GM19023 (cell line): ENCODE measurements around the gene PEAR1.

Experiments used
- ATAC-seq: cut with Tn5 transposase; IDR thresholded peaks from one replicate; pipeline ENCODE4 v1.9.1; 2021; ENCODE audit warnings: mild to moderate bottlenecking, moderate library complexity; ENCODE audit not compliant: unreplicated experiment

The PEAR1 gene, protein sequence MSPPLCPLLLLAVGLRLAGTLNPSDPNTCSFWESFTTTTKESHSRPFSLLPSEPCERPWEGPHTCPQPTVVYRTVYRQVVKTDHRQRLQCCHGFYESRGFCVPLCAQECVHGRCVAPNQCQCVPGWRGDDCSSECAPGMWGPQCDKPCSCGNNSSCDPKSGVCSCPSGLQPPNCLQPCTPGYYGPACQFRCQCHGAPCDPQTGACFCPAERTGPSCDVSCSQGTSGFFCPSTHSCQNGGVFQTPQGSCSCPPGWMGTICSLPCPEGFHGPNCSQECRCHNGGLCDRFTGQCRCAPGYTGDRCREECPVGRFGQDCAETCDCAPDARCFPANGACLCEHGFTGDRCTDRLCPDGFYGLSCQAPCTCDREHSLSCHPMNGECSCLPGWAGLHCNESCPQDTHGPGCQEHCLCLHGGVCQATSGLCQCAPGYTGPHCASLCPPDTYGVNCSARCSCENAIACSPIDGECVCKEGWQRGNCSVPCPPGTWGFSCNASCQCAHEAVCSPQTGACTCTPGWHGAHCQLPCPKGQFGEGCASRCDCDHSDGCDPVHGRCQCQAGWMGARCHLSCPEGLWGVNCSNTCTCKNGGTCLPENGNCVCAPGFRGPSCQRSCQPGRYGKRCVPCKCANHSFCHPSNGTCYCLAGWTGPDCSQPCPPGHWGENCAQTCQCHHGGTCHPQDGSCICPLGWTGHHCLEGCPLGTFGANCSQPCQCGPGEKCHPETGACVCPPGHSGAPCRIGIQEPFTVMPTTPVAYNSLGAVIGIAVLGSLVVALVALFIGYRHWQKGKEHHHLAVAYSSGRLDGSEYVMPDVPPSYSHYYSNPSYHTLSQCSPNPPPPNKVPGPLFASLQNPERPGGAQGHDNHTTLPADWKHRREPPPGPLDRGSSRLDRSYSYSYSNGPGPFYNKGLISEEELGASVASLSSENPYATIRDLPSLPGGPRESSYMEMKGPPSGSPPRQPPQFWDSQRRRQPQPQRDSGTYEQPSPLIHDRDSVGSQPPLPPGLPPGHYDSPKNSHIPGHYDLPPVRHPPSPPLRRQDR

DNA sequence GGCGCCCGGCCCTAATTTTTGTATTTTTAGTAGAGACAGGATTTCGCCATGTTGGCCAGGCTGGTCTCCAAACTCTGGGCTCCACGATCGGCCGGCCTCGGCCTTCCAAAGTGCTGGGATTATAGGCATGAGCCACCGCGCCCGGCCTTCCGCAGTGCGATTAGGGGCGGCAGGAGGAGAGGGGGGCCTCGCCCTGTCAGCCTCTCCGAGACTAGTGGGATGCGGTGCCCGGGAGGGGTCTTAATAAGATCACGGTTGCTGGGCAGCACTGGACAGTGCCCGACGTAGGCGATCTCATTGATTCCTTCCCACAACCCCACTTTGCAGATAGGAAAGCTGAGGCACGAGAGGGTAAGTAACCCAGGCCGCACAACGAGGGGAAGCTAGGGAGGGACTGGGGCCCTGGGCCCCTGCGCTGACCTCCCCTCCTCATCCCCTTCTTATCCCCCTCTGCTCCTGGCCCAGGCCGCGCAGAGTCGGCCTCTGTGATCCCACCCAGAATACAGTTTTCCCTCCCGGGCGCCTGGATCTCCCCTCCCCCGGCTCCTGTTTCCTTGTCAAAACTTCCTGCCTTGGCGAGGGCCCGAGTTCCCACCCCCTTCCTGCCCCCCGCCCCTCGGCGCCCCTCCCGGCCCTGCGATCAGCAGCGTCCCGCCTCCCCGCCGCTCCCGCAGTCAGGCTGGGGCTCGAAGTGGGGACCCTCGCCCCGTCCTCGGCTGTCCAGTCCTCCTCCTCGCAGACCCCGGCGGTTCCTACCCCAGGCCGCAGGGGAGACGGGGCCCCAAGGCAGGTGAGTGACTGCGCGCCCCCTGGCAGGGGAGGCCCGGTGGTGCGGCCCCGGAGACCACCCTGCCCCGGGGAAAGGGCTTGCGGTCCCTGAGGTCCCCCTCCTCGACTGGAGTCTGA, at the start of gene PEAR1:
TSS of gene PEAR1 (plus strand) at position 671 of the 906 bp plus-strand sequence. CDS start 10,209 bp downstream, outside the sequence.
- no peak for ATAC-seq

DNA sequence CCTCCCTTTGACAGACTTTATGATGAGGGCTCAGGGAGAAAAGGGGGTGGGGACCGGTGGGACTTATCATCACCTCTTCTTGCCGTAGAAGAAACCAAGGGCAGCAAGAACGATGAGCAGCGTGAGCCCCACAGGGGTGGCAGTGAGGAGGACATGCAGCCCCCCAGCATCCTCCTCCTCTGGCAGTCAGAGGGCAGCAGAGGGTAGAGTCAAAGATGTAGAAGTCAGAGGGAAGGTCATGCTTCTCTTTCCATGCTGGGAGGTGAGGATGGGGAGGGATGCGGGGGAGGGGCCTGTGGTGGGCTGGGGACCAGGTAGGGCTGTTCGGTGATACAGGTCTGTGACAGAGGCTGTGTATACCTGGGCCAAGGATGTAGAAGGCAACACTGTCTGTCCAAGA, 49.4 kb upstream of the PEAR1 start:
- no peak for ATAC-seq

DNA sequence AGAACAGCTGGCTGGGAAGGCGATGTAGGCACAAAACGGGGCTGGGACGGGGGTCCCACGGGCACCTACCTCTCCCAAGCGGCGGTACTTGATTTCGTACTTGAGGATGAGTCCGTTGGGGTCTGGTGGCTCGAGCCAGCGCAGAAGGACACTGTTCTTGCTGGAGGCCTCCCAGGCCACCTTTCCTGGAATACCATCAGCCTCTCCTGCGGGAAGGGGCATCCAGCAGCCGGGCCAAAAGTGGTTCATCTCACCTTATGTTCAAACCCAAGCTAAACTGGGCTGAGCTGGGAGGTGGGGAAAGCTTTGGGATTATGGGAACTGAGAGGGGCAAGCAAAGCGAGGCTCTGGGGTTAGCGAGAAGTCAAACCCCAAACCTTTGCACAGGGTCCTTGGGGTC, 48.9 kb upstream of the PEAR1 start:
- ATAC-seq: no peak

DNA sequence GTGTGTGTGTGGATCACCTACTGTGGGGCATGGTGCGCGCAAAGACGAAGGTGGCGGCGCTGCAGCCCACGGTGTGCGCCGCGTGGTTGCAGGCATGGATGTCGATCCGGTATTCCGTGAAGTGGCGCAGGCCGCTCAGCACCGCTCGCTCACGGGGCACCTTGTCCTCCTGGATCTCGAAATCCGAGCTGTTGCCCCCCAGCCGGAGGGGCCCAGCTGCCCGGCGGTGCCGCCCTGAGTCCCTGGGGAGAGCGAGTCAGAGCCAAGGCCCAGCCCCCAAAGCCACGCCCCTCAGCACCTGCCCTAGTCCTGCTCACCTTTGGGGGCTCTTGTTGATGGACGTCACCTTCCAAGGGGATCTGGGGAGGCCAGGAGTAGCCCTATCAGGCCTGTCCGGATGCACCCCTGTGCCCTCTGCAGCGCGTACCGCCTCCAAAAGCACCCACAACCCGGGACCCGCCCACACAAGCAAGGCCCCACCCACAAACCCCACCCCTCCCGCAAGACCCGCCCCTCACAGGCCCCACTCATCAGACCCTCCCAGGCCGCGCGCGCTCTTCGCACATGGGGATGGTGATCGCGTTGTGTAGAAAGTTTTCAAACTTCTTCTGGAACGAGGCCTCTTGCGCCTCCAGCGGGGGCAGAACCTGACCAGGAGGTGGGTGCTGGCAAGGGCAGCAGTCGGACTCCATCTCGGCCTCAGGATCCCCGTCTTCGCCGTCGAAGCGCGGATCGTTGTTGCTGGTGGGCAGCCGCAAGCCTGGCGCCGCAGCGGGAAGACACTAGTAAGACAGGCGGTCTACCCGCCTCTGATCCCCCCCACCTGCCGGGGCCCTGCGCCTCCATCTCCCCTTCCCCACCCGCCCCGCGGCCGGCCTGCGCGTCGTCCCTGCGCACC, 48.2 kb upstream of the PEAR1 start:
- no peak for ATAC-seq

DNA sequence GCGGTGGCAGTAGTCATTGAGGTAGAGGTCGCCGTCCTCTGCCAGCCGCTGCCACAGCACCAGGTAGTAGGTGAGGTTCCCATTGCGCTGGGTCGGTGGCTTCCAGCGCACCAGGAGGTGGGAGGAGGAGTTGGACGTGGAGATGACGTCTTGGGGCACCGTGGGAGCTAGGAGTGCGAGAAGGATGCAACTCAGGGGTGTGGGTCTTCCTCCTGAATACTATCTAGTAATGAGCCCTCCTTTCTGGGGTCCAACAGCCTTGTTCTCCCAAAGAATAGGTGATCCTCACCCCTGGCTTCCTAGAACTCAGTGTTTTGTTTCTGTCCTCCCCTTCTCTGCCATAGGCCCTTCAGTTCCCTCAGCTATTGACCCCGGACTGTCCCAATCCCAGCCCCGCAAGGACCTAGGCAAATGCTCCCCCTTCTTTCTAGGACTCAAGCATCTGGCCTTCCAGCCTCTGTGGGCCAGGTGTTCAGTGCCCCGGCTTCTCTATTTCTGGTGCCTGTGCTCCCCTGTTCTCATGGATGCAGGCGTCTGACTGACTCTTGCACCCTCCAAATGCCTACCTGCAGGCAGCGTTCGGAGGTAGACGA, 47.5 kb upstream of the PEAR1 start:
- ATAC-seq: no peak

DNA sequence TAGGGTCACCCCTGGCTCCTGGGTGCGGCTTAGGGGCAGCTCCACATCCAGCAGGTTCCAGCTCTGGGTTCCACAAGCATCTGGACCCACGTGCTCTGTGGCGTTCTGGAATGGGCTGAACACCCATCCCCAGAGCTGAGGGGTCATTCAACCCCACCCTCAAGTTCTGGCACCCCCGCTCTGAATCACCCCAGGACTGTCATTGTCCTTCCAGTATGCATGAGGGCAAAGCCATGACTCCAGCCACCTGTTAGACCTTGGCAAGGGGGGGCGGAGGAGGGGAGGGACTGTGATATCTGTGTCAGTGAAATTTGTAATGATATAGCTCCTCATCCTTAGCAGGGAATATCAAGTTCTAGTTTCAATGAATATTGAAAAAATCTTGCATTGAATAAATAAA, 46.9 kb upstream of the PEAR1 start:
- no peak for ATAC-seq

DNA sequence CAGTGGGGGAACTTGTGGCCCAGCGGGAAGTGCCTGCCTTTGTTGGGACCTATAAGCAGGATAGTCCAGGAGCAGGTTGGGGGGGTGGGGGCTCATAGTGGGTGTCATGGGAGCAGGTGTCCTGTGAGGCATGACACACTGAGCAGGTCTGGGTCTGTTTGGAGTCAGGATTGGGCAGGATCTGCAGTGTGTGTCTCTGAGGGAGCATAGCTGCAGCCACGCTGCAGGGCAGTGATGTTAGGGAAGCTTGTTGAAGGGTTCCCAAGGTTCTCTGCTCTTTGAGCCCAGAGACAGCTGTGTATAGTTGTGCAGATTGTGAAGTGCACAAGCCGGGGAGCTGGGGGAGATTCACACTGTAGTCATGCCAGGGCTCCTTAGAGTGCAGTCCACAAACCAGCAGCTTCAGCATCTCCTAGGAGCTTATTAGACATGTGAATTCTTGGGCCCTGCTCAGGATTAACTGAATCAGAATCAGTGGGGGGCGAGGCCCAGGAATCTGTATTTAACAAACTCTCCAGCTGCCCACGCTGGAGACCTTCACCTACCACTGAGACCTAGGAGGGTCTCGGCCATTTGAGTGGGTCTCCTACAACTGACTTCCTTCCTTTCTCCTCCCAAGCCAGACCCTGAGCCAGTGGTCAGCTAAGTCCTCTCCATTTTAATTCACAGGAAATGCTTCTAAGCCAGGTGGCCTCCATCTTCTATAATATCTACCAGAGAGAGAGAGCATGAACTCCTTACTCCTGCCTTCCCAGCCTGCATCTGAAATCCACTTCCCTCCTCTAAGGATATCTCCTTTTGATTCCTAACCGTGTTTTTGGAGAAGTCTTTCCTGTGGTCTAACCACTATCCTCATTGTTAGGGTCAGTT, 45.7 kb upstream of the PEAR1 start:
- no peak for ATAC-seq

DNA sequence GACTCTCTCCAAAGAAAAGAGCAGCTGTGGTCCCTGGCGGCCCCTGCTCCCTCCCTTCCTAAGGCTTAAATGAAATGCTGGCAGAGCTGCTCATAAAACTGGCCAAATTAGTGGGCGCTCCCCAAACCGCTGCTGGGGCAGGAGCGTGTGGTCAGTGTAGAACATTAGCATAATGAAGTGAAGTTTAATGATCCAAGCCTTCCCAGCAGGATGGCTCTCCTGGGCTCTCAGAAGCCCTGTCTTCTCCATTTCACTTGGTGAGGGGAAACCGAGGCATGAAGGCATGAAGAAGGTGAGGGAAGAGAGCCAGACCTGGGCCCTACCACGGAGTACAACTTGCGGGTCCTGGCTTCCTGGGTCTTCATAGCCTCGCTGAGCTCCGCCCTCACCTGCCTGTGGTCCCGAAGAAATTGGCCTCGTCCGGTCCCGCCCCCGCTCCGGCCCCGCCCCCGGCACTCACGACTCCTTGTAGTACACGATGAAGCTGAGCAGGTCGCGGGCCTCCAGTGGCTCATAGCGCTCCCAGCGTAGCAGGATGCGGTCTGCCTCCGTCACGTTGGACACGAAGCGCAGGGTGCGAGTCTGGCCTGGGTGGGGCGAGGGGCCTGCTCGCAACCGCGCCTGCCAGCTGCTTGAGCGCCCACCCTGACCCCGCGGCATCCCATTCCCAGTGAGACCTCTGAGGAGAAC, 44.9 kb upstream of the PEAR1 start:
- no peak for ATAC-seq

DNA sequence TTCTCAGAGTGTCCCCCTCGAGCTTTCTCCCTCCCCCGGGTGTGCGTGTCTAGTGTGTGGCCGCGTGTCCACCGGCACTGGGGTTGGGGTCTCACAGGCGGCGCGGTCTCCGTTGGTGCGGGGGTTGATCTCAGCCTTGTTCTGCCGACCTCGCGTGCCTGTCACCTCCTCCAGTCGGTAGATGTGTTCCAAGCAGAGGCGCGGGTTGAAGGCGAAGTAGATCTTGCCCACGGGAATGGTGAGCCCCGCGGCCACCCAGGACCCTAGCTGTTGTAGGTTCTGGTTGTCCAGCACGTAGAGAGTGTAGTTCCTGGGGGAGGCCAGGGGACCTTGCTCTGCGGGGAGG, 44.4 kb upstream of the PEAR1 start:
- ATAC-seq: no peak

DNA sequence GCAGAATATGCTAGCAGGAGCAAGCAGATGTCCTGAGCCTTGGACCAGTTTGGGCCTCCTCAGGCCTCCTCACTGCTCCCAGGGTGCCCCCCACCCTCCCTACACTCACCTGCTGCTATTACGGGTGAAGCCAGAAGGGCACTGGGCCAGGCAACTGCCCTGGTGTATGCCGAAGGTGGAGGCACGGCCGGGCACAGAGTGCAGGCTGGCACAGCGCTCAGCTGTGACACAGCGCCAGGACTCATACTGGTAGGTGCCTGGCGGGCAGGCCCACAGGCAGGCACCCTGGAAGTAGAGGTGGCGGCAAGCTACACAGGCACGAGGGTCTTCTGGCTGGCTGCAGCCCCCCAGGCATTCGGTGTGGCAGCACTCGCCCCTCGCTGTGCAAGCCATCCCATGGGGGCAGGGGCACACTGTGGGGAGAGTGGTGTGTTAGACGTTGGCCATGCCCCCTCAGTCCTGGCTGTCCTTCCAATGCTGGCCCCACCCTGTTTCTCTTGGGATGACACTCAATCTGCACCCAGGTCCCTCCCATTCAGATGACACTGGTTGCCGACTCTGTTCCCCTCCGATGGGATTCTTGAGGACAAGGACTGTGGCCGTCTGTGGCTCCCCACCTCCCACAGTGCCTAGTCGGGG, 41.6 kb upstream of the PEAR1 start:
- ATAC-seq: no peak

DNA sequence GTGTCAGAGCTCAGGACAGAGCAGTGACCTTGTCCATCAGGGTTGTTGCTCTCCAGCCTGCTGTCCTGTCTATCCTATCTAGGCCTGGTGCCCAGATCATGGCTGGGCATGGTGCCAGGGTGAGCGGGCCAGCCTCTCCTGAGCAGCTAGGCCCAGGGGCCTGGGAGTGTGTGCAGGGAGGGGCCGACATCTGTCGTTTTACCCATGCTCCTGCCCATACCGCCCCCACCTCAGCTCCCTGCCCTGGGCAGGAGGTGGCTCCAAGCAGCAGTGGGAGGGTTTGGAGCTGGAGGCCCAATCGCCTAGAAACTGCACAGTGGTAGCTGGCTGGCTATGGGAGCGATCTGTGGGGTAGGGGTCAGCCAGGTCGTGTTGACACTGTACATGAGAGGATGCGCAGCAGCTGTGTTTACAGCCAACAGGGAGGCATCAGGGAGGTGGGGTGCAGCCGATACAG, 41.1 kb upstream of the PEAR1 start:
- no peak for ATAC-seq

DNA sequence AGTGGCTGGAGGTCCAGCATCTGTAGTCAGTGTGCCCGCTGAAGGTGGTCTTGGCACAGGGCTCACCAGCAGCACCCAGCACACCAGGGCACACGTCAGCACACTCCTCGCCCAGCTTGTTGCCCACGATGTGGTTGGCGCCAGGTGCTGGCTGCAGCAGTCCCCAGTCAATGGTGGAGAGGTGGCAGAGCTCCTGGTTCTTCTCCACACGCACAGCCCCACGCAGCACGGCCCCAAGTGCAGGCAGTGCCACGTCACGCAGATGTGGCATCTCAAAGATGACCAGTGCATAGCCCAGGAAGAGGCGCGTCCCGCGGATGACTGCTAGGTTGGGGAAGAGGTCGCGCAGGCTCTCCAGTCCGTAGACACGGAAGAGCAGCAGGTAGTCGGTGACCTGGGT, 39.8 kb upstream of the PEAR1 start:
- ATAC-seq: no peak

DNA sequence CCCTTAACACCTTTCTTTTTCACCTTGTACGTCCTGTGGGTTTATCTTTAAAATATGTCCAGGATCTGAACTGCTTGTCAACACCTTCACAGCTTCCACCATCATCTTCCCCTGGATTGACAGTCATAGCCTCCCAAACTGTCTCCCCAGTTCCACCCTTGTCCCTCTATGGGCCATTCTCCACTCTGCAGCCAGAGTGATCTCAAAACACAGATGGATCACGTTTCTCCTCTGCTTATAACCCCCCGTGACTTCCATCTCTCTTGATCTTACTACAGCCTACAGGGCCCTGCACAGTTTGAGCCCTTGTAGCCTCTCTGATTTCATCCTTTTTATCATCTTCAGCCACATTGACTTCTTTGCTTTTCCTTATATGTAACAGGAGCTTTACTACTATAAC, 38.9 kb upstream of the PEAR1 start:
- no peak for ATAC-seq

DNA sequence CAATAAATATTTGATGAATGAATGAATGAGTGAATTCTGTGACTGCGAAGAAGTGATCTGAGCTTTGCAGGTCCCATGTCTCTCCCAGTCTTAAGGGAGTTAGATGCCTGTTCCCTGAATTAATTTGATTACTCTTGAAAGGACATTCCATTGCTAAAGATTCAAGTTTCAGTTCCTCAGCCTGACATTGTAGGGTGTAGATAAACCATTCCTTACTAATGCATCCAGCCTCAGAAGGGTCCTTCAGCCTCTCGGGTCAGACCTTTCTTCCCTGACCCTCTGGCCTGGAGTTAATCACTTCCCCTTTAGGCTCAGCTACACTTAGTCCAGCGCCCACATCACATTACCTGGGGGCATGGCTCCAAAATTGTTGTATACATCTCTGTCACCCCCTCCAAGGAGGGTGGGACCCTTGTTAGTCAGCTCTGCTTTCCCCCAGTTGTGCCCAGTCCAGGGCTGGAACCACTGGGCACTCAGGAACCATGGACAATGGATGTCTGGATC, 37.2 kb upstream of the PEAR1 start:
- no peak for ATAC-seq

DNA sequence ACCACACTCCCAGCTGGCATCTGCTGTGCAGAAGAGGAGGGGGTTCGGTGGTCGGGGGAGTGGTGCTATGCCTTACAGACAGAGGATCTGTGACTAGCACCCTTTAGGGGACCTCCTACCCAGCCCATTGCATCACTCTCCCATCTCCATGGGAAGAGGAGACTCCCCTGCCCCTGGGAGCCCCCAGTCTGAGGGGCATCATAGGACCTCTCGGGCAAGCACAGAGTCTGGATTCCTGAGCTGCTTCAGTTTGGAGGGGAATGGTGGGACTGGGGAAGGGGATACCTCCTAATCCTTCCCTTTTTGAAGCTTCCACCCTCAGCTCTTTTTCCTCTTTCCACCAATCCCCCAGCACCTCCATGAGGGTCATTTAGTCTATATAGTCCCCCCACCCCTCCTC, 36.0 kb upstream of the PEAR1 start:
- ATAC-seq: no peak

DNA sequence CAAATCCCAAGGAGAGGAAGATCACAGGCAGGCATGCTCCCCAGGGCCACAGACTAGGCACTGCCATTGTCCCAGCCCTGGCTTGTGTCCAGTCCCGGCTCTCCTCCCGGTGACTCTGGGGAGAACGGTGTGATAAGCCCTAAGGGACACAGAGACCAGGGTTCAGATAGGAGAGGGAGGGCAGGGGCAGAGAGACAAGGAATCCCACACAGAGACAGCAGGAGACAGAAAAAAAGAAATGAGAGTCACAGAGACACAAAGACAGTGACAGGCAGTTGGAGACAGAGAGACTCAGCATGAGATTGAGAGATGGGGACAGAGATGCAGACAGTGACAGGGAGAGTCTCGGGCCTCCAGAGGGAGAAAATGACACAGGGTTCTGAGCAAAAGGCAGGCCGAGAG, 35.0 kb upstream of the PEAR1 start:
- ATAC-seq: no peak

DNA sequence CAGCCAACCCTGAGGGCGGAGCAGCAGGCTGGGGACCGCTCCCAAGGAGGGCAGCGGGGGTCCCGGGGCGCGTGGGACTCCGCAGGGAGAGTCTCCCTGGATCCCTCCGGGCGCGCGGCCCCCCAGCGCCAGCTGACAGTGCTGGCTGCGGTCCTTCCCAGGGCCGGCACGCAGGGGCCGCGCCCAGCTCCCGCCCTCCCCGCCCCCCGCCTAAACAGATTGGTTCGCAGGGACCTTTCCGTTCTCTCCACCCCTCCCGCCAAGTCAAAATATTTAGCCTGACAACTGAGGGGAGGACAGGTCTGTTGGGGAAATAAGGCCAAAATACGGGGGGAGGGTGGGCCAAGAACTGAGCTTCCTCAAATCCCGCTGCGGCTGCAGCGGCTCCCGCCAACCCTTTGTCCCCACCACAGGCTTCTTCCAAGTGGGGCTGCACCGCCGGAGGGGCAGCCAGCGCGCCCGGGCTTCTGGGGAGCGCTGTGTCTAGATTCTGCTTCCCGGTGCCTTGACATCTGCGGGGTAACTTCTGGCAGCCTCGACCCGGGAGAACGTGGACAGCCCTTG, 34.5 kb upstream of the PEAR1 start, which contains the start of gene INSRR:
TSS of gene INSRR (minus strand) at position 159 of the 564 bp plus-strand sequence. CDS start 496 bp downstream, outside the sequence.
- ATAC-seq: no peak
